Right lobe of liver (tissue), 4 donors: ENCODE data around the gene FILIP1L.

Experiments used
- CTCF ChIP-seq, 4 donors: fragments of 200-600 bp in 3 of 4; fragments of 450-650 bp in 1 of 4; IDR thresholded peaks; one replicate each; pipeline versions ENCODE4 v1.5.1 to v1.8.0; 2016 to 2022; ENCODE audit warnings: antibody characterized with exemption in 4 of 4, mild to moderate bottlenecking in 2 of 4
- POLR2A ChIP-seq: fragments of 450-650 bp; IDR thresholded peaks from one replicate; pipeline ENCODE4 v1.6.1; 2017; ENCODE audit warnings: antibody characterized with exemption, mild to moderate bottlenecking
- donor health status: DM: no; HTN: no; CAD: no.
- donor health status: DM: no; HTN: no; CAD: no.
- donor health status: DM: no; HTN: yes; CAD: no.

DNA sequence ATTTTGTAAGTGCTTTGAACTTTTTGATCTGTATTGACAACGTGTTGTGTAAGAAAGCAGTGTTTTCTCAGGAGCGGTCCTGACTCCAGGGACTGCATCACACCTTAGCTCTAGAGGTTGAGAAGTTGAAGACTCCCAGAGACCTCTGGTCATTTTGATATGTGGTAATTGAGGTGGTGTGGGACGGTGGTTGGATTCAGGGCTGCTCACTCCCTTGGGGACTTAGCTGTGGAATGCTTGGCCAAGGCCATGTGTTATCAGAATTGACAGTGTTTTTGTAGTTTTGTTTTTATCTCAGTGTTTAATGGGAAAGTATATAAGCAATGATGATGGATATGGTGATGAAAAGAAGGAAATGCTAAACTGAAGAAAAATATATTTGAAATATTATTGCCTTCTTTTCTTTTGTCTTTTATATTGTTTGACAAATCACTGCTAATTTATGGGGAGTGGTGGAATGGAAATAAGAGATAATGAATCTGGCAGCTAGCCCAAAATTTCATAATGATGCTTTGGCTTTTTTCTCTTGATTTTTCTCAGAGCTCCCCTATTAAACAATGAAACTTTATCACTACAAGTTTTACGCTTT is 280.6 kb downstream of the FILIP1L start:
- no peak for TF ChIP-seq POLR2A
- TF ChIP-seq CTCF (IDR thresholded peaks at IDR 0.05), result no peak
